ENCODE data around the gene MAPK14.

DNA sequence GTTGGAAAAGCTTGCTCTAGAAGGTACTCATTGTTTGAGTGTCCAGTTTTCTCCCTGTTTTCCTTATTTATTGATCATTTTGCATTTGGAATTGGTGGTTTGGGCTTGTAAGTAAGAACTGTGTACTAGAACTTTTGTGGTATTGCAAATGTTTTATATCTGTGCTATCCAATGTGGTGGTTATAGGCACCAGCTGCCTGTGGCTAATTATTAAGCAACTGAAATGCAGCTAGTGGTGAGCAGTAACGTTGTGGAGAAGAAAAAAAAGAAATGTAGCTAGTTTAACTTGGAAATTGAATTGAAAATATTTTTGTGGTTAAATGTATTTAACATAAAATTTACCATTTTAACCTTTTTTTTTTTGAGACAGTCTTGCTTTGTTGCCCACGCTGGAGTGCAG lies 52.0 kb downstream of the MAPK14 start:
- TF ChIP-seq CTCF (conservative IDR thresholded peaks at IDR 0.05; ENCODE audit: low read depth, low read length) = no peak
- no peak for TF ChIP-seq EZH2phosphoT487 (IDR thresholded peaks at IDR 0.05; ENCODE audit: borderline replicate concordance, low read length)

Measured in PC-3 (cell line).